Measurements from ENCODE around the gene ENSA. TPM values are rescaled to one million over a fixed set of nuclear protein-coding genes. Genes with fewer than 3 reads are reported as not detected.
A peak's percentile ranks its signal among the peaks of the same experiment; 100 is the strongest.

Gene ENSA
- total and polyA plus RNA-seq, 2 experiments from 2014 or later: 114 to 200 TPM

DNA sequence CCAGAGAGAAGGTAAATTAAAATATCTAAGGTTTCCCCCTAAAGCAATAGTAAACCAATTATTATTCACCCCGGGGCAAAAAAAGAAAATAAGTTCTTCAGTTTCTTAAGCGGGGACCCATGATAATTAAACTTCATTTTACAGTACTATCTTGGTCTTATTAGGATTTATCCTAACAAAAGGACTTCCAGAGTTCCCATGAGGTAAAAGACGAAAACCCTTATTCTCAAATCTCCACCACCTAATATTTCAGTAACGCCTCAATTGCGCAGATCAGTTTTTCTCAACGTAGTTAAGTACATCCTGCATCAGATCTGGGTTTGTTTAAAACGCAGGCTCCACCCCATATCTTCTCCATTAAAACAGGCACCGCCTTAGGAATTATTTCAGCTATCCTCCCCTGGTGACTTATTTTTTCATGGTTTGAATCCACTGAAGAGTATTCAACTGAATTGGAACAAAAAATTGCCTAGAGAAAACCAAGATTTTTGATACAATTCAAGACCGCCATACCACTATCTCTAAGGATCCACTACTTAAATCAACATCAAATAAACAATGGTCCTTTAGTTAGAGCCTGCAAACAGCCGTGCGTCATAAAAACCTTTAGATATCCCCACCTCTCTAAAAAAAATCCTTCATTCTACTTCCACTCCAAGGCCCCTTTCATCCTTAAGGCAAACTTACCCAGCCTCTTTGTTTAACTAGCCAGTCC, 51.7 kb downstream of the ENSA start:
- TF ChIP-seq ZNF331 (CRISPR knock-in tag; IDR thresholded peaks at IDR 0.05; ENCODE audit: low read depth): no peak
- no peak for TF ChIP-seq JUNB (IDR thresholded peaks at IDR 0.05; ENCODE audit: unreplicated experiment)
- TF ChIP-seq ZNF462 (CRISPR knock-in tag; IDR thresholded peaks at IDR 0.05): no peak
- TF ChIP-seq, protein P1, sequence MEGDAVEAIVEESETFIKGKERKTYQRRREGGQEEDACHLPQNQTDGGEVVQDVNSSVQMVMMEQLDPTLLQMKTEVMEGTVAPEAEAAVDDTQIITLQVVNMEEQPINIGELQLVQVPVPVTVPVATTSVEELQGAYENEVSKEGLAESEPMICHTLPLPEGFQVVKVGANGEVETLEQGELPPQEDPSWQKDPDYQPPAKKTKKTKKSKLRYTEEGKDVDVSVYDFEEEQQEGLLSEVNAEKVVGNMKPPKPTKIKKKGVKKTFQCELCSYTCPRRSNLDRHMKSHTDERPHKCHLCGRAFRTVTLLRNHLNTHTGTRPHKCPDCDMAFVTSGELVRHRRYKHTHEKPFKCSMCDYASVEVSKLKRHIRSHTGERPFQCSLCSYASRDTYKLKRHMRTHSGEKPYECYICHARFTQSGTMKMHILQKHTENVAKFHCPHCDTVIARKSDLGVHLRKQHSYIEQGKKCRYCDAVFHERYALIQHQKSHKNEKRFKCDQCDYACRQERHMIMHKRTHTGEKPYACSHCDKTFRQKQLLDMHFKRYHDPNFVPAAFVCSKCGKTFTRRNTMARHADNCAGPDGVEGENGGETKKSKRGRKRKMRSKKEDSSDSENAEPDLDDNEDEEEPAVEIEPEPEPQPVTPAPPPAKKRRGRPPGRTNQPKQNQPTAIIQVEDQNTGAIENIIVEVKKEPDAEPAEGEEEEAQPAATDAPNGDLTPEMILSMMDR (conservative IDR thresholded peaks at IDR 0.05; ENCODE audit: low read depth in 2 of 2): no peak
- TF ChIP-seq NANOG (IDR thresholded peaks at IDR 0.05; ENCODE audit: borderline replicate concordance): no peak
- no peak for TF ChIP-seq ETS1 (IDR thresholded peaks at IDR 0.05)
- TF ChIP-seq POLR2AphosphoS5 (IDR thresholded peaks at IDR 0.05; ENCODE audit: low read depth): no peak
- TF ChIP-seq ZNF114 (CRISPR knock-in tag; IDR thresholded peaks at IDR 0.05): no peak
- TF ChIP-seq, protein P2, sequence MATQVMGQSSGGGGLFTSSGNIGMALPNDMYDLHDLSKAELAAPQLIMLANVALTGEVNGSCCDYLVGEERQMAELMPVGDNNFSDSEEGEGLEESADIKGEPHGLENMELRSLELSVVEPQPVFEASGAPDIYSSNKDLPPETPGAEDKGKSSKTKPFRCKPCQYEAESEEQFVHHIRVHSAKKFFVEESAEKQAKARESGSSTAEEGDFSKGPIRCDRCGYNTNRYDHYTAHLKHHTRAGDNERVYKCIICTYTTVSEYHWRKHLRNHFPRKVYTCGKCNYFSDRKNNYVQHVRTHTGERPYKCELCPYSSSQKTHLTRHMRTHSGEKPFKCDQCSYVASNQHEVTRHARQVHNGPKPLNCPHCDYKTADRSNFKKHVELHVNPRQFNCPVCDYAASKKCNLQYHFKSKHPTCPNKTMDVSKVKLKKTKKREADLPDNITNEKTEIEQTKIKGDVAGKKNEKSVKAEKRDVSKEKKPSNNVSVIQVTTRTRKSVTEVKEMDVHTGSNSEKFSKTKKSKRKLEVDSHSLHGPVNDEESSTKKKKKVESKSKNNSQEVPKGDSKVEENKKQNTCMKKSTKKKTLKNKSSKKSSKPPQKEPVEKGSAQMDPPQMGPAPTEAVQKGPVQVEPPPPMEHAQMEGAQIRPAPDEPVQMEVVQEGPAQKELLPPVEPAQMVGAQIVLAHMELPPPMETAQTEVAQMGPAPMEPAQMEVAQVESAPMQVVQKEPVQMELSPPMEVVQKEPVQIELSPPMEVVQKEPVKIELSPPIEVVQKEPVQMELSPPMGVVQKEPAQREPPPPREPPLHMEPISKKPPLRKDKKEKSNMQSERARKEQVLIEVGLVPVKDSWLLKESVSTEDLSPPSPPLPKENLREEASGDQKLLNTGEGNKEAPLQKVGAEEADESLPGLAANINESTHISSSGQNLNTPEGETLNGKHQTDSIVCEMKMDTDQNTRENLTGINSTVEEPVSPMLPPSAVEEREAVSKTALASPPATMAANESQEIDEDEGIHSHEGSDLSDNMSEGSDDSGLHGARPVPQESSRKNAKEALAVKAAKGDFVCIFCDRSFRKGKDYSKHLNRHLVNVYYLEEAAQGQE (IDR thresholded peaks at IDR 0.05; ENCODE audit: unreplicated experiment): no peak
- no peak for TF ChIP-seq EZH2 (IDR thresholded peaks at IDR 0.05; ENCODE audit: low read depth, unreplicated experiment)
- no peak for TF ChIP-seq CREB1 (CRISPR knock-in tag; IDR thresholded peaks at IDR 0.05; ENCODE audit: low read depth)
- no peak for TF ChIP-seq STAT1 (IDR thresholded peaks at IDR 0.05; ENCODE audit: unreplicated experiment)
- peaks cover 50% of the 10 kb centered on the region for H4K20me1 ChIP-seq (replicated peaks; ENCODE audit: insufficient read depth)
- Mint-ChIP-seq H3K4me3 (peak overlapping the region; percentile 99), H3K36me3 (ENCODE audit: low read depth) (peaks cover 66% of the 10 kb centered on the region), H3K4me1 (peaks cover 47% of the 10 kb centered on the region), H3K27ac (peak overlapping the region; percentile 100), H3K9me3 (peaks cover 8% of the 10 kb centered on the region; the same call in 1 of the 3 replicates), H3K27me3 (ENCODE audit: insufficient read depth, low read depth, poor library complexity) (peaks cover 43% of the 10 kb centered on the region)
- H3K79me2 ChIP-seq (replicated peaks; ENCODE audit: insufficient read depth): peaks cover 76% of the 10 kb centered on the region
- peak overlapping the region; percentile 96 for H3K4me3 ChIP-seq
- H3K4me2 ChIP-seq: peak overlapping the region; percentile 92
- H2AFZ ChIP-seq: no peak overlapping the region
- peaks cover 58% of the 10 kb centered on the region for H3F3A ChIP-seq (replicated peaks; ENCODE audit: low read depth)
- H3K27me3 ChIP-seq (ENCODE audit: insufficient read depth): no peaks in the 10 kb centered on the region
- ATAC-seq (no peak), DNase-seq (ENCODE audit: low spot score) (peak; percentile 14)
- peaks cover 44% of the 10 kb centered on the region for H3K4me1 ChIP-seq (ENCODE audit: insufficient read depth)
- H3K27ac ChIP-seq (ENCODE audit: low read depth): peak overlapping the region; percentile 100
- no peaks in the 10 kb centered on the region for H3K9me2 ChIP-seq (ENCODE audit: insufficient read depth)
- H3K36me3 ChIP-seq (ENCODE audit: insufficient read depth): peaks cover 55% of the 10 kb centered on the region
